Measurements from ENCODE around the gene ZGPAT. TPM values are rescaled to one million over a fixed set of nuclear protein-coding genes. Genes with fewer than 3 reads are reported as not detected.

Gene ZGPAT
- total RNA-seq, 2 donors from 2014 or later: 28.8 to 29.5 TPM

DNA sequence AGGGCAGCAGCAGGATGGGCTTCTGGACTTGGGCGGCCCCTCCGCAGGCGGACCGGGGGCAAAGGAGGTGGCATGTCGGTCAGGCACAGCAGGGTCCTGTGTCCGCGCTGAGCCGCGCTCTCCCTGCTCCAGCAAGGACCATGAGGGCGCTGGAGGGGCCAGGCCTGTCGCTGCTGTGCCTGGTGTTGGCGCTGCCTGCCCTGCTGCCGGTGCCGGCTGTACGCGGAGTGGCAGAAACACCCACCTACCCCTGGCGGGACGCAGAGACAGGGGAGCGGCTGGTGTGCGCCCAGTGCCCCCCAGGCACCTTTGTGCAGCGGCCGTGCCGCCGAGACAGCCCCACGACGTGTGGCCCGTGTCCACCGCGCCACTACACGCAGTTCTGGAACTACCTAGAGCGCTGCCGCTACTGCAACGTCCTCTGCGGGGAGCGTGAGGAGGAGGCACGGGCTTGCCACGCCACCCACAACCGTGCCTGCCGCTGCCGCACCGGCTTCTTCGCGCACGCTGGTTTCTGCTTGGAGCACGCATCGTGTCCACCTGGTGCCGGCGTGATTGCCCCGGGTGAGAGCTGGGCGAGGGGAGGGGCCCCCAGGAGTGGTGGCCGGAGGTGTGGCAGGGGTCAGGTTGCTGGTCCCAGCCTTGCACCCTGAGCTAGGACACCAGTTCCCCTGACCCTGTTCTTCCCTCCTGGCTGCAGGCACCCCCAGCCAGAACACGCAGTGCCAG lies 11.0 kb upstream of the ZGPAT start, which contains the start of gene TNFRSF6B:
TSS of gene TNFRSF6B (plus strand) at position 25 of the 729 bp plus-strand sequence. CDS start at position 141, 116 bp downstream.
- Mint-ChIP-seq H3K27me3 (ENCODE audit: insufficient read depth) (no peaks in the 10 kb centered on the region), H3K36me3 (ENCODE audit: low read depth) (peaks cover 6% of the 10 kb centered on the region), H3K4me3 (no peak within 1 kb of the TSS), H3K9me3 (peaks cover 2% of the 10 kb centered on the region), H3K4me1 (no peaks in the 10 kb centered on the region), H3K27ac (no peak within 1 kb of the TSS)
- no peaks in the 10 kb centered on the region for H3K36me3 ChIP-seq (ENCODE audit: control insufficient read depth, insufficient read depth, low read length)
- H3K9me3 ChIP-seq (ENCODE audit: control insufficient read depth, low read length): no peaks in the 10 kb centered on the region
- DNase-seq: peak; percentile 67
- no peak within 1 kb of the TSS for H3K27ac ChIP-seq (ENCODE audit: low read depth, low read length)
- H3K4me3 ChIP-seq (ENCODE audit: low read length): no peak within 1 kb of the TSS
- H3K27me3 ChIP-seq (ENCODE audit: control insufficient read depth, insufficient read depth, low read length, poor library complexity, severe bottlenecking): no peaks in the 10 kb centered on the region
- no peaks in the 10 kb centered on the region for H3K4me1 ChIP-seq (ENCODE audit: control insufficient read depth, insufficient read depth, low read length)
- WGBS, 2 experiments (ENCODE audit: insufficient coverage in 1 of 2, insufficient read length in 1 of 2): 79 to 88% methylated on average over 28 to 52 of the region's 52 CpGs
- no peak within 1 kb of the TSS for H3K9ac ChIP-seq (ENCODE audit: extremely low read depth, low read length, poor library complexity, severe bottlenecking)
- TF ChIP-seq, protein P1, sequence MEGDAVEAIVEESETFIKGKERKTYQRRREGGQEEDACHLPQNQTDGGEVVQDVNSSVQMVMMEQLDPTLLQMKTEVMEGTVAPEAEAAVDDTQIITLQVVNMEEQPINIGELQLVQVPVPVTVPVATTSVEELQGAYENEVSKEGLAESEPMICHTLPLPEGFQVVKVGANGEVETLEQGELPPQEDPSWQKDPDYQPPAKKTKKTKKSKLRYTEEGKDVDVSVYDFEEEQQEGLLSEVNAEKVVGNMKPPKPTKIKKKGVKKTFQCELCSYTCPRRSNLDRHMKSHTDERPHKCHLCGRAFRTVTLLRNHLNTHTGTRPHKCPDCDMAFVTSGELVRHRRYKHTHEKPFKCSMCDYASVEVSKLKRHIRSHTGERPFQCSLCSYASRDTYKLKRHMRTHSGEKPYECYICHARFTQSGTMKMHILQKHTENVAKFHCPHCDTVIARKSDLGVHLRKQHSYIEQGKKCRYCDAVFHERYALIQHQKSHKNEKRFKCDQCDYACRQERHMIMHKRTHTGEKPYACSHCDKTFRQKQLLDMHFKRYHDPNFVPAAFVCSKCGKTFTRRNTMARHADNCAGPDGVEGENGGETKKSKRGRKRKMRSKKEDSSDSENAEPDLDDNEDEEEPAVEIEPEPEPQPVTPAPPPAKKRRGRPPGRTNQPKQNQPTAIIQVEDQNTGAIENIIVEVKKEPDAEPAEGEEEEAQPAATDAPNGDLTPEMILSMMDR (conservative IDR thresholded peaks at IDR 0.05): no peak

DNA sequence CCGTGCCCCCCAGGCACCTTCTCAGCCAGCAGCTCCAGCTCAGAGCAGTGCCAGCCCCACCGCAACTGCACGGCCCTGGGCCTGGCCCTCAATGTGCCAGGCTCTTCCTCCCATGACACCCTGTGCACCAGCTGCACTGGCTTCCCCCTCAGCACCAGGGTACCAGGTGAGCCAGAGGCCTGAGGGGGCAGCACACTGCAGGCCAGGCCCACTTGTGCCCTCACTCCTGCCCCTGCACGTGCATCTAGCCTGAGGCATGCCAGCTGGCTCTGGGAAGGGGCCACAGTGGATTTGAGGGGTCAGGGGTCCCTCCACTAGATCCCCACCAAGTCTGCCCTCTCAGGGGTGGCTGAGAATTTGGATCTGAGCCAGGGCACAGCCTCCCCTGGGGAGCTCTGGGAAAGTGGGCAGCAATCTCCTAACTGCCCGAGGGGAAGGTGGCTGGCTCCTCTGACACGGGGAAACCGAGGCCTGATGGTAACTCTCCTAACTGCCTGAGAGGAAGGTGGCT lies 10.4 kb upstream of the ZGPAT start:
- no peaks in the 10 kb centered on the region for H3K9me3 ChIP-seq (ENCODE audit: control insufficient read depth, low read length)
- Mint-ChIP-seq H3K27ac (no peak overlapping the region), H3K9me3 (peaks cover 2% of the 10 kb centered on the region), H3K4me3 (no peak overlapping the region), H3K27me3 (ENCODE audit: insufficient read depth) (no peaks in the 10 kb centered on the region), H3K36me3 (ENCODE audit: low read depth) (peaks cover 6% of the 10 kb centered on the region), H3K4me1 (no peaks in the 10 kb centered on the region)
- no peak overlapping the region for H3K9ac ChIP-seq (ENCODE audit: extremely low read depth, low read length, poor library complexity, severe bottlenecking)
- WGBS, 2 experiments (ENCODE audit: insufficient coverage in 1 of 2, insufficient read length in 1 of 2): 88 to 91% methylated on average over 5 to 7 of the region's 7 CpGs
- H3K27ac ChIP-seq (ENCODE audit: low read depth, low read length): no peak overlapping the region
- no peaks in the 10 kb centered on the region for H3K36me3 ChIP-seq (ENCODE audit: control insufficient read depth, insufficient read depth, low read length)
- H3K4me1 ChIP-seq (ENCODE audit: control insufficient read depth, insufficient read depth, low read length): no peaks in the 10 kb centered on the region
- H3K27me3 ChIP-seq (ENCODE audit: control insufficient read depth, insufficient read depth, low read length, poor library complexity, severe bottlenecking): no peaks in the 10 kb centered on the region
- TF ChIP-seq, protein P1 (conservative IDR thresholded peaks at IDR 0.05): peak; percentile 19
- peak; percentile 61 for DNase-seq
- no peak overlapping the region for H3K4me3 ChIP-seq (ENCODE audit: low read length)

DNA sequence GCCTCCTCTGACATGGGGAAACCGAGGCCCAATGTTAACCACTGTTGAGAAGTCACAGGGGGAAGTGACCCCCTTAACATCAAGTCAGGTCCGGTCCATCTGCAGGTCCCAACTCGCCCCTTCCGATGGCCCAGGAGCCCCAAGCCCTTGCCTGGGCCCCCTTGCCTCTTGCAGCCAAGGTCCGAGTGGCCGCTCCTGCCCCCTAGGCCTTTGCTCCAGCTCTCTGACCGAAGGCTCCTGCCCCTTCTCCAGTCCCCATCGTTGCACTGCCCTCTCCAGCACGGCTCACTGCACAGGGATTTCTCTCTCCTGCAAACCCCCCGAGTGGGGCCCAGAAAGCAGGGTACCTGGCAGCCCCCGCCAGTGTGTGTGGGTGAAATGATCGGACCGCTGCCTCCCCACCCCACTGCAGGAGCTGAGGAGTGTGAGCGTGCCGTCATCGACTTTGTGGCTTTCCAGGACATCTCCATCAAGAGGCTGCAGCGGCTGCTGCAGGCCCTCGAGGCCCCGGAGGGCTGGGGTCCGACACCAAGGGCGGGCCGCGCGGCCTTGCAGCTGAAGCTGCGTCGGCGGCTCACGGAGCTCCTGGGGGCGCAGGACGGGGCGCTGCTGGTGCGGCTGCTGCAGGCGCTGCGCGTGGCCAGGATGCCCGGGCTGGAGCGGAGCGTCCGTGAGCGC lies 9.8 kb upstream of the ZGPAT start:
- H3K36me3 ChIP-seq (ENCODE audit: control insufficient read depth, insufficient read depth, low read length): no peaks in the 10 kb centered on the region
- TF ChIP-seq, protein P1 (conservative IDR thresholded peaks at IDR 0.05): no peak
- H3K27me3 ChIP-seq (ENCODE audit: control insufficient read depth, insufficient read depth, low read length, poor library complexity, severe bottlenecking): no peaks in the 10 kb centered on the region
- H3K36me3 Mint-ChIP-seq (ENCODE audit: low read depth): peaks cover 6% of the 10 kb centered on the region
- H3K9me3 Mint-ChIP-seq: peaks cover 2% of the 10 kb centered on the region
- no peak overlapping the region for H3K27ac ChIP-seq (ENCODE audit: low read depth, low read length)
- H3K27ac Mint-ChIP-seq: no peak overlapping the region
- H3K4me1 Mint-ChIP-seq: no peaks in the 10 kb centered on the region
- no peaks in the 10 kb centered on the region for H3K9me3 ChIP-seq (ENCODE audit: control insufficient read depth, low read length)
- H3K4me3 Mint-ChIP-seq: no peak overlapping the region
- DNase-seq: peak; percentile 52
- 90 to 95% methylated on average over 28 to 40 of the region's 40 CpGs for WGBS, 2 experiments (ENCODE audit: insufficient coverage in 1 of 2, insufficient read length in 1 of 2)
- no peaks in the 10 kb centered on the region for H3K27me3 Mint-ChIP-seq (ENCODE audit: insufficient read depth)
- no peak overlapping the region for H3K9ac ChIP-seq (ENCODE audit: extremely low read depth, low read length, poor library complexity, severe bottlenecking)
- H3K4me1 ChIP-seq (ENCODE audit: control insufficient read depth, insufficient read depth, low read length): no peaks in the 10 kb centered on the region
- H3K4me3 ChIP-seq (ENCODE audit: low read length): no peak overlapping the region
